Hepatocyte (in vitro differentiated cells): ENCODE results near the gene RPL37A. TPM values are rescaled to one million over a fixed set of nuclear protein-coding genes. Genes with fewer than 3 reads are reported as not detected.

ENCODE experiments used
- DNase-seq: peaks from one replicate; pipeline ENCODE4 v3.0.0-alpha.2; 2016; ENCODE audit warnings: low spot score
- H2AFZ ChIP-seq: fragments of 200-600 bp; sonication (generic); 2 replicates; pipeline ENCODE4 v1.6.0; 2016; ENCODE audit warnings: antibody characterized with exemption, mild to moderate bottlenecking
- H3K27ac ChIP-seq: fragments of 200-600 bp; sonication (generic); 2 replicates; pipeline ENCODE4 v1.5.1; 2016; ENCODE audit warnings: mild to moderate bottlenecking
- H3K27me3 ChIP-seq: fragments of 200-600 bp; sonication (generic); 2 replicates; pipeline ENCODE4 v1.6.1; 2016
- H3K36me3 ChIP-seq: fragments of 200-600 bp; sonication (generic); replicated peaks from 2 replicates; pipeline ENCODE4 v1.5.1; 2016; ENCODE audit warnings: low read depth; ENCODE audit not compliant: insufficient read depth
- H3K4me1 ChIP-seq: fragments of 200-600 bp; sonication (generic); 2 replicates; pipeline ENCODE4 v1.5.1; 2016; ENCODE audit warnings: mild to moderate bottlenecking, moderate library complexity; ENCODE audit not compliant: insufficient read depth
- H3K4me2 ChIP-seq: fragments of 200-600 bp; sonication (generic); 2 replicates; pipeline ENCODE4 v1.6.0; 2016
- H3K4me3 ChIP-seq: fragments of 200-600 bp; sonication (generic); 2 replicates; pipeline ENCODE4 v1.5.1; 2016; ENCODE audit warnings: mild to moderate bottlenecking
- H3K79me2 ChIP-seq: fragments of 200-600 bp; sonication (generic); 2 replicates; pipeline ENCODE4 v1.6.0; 2017; ENCODE audit warnings: mild to moderate bottlenecking
- H3K9me2 ChIP-seq: fragments of 200-600 bp; sonication (generic); replicated peaks from 2 replicates; pipeline ENCODE4 v1.6.0; 2017; ENCODE audit warnings: mild to moderate bottlenecking; ENCODE audit not compliant: insufficient read depth
- H3K9me3 ChIP-seq: fragments of 200-600 bp; sonication (generic); 2 replicates; pipeline ENCODE4 v1.5.1; 2016; ENCODE audit warnings: low read depth, mild to moderate bottlenecking
- H4K20me1 ChIP-seq: fragments of 200-600 bp; sonication (generic); 2 replicates; pipeline ENCODE4 v1.6.0; 2016; ENCODE audit warnings: mild to moderate bottlenecking; ENCODE audit not compliant: insufficient read depth, poor library complexity, severe bottlenecking
- EZH2 ChIP-seq: fragments of 200-600 bp; sonication (generic); IDR thresholded peaks from 2 replicates; pipeline ENCODE4 v1.6.1; 2016; ENCODE audit warnings: antibody characterized with exemption, mild to moderate bottlenecking, borderline replicate concordance
- EZH2phosphoT487 ChIP-seq: fragments of 200-600 bp; sonication (generic); IDR thresholded peaks from one replicate; pipeline ENCODE4 v1.6.1; 2018; ENCODE audit warnings: antibody characterized with exemption, mild to moderate bottlenecking, low read depth, moderate library complexity; ENCODE audit not compliant: unreplicated experiment, severe bottlenecking
- WGBS: methylation state at CpG from one replicate; pipeline ENCODE4 v1.1.6; 2016; ENCODE audit warnings: low lambda C conversion rate; ENCODE audit errors: missing lambda C conversion rate; 5-methylcytosine and 5-hydroxymethylcytosine counted together
- polyA plus RNA-seq: library from polyadenylated mRNA; unstranded; fragments of >200 nt; fragmentation: Nextera tagmentation; extraction: Ambion mirVana; gene quantifications from 2 replicates; pipeline ENCODE4 v1.2.1, GENCODE V29; 2016
- total RNA-seq: library from RNA; depleted of rRNA; stranded (reverse); fragments of >200 nt; gene quantifications from 2 replicates; pipeline ENCODE4 v1.2.3, GENCODE V29; 2014
- TF ChIP-seq, protein P1 (sequence below): fragments of 200-600 bp; sonication (generic); IDR thresholded peaks from 2 replicates; pipeline ENCODE4 v1.5.1; 2016; ENCODE audit warnings: antibody characterized with exemption, mild to moderate bottlenecking; ENCODE audit not compliant: poor library complexity

Gene RPL37A
- total and polyA plus RNA-seq, 2 experiments from 2014 or later = 1,060 to 1,119 TPM

DNA sequence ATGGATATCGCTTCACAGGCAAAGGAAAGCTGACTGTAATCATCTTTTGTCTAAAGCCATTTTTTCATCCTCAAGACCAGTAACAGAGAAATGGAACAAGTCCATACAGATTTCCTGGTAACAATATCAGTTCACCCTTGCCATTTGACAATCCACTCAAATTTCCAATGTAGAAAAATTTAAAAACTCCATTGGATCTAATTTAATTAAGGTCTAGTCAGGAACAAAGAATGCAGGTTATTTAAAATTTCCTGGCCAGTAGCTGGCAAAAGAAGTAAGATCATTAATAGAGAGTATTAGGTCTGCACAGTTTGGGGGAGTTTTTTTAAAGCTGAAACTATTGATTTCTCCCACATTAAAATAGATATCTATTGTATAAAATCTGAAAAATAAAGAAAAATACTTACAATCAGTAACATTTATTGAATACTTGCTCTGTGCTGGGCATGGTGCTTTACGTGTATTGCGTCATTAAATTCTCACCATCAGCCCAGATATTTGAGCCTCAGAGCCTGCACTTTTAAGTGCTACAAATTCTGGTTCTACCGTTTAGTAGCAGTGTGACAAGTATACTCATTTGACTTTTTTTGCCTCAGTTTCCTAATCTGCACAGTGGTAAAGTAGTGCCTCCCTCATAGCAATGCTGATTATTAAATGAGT lies 44.6 kb upstream of the RPL37A start:
- DNase-seq = no peak
- no peaks in the 10 kb centered on the region for H3K9me3 ChIP-seq
- H3K27ac ChIP-seq = no peak overlapping the region
- no peaks in the 10 kb centered on the region for H3K79me2 ChIP-seq
- TF ChIP-seq, protein P1, sequence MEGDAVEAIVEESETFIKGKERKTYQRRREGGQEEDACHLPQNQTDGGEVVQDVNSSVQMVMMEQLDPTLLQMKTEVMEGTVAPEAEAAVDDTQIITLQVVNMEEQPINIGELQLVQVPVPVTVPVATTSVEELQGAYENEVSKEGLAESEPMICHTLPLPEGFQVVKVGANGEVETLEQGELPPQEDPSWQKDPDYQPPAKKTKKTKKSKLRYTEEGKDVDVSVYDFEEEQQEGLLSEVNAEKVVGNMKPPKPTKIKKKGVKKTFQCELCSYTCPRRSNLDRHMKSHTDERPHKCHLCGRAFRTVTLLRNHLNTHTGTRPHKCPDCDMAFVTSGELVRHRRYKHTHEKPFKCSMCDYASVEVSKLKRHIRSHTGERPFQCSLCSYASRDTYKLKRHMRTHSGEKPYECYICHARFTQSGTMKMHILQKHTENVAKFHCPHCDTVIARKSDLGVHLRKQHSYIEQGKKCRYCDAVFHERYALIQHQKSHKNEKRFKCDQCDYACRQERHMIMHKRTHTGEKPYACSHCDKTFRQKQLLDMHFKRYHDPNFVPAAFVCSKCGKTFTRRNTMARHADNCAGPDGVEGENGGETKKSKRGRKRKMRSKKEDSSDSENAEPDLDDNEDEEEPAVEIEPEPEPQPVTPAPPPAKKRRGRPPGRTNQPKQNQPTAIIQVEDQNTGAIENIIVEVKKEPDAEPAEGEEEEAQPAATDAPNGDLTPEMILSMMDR = no peak
- TF ChIP-seq EZH2 = no peak
- no peak for TF ChIP-seq EZH2phosphoT487
- no peak overlapping the region for H2AFZ ChIP-seq
- WGBS = over 99% methylated on average over 4 of the region's 4 CpGs
- no peaks in the 10 kb centered on the region for H3K9me2 ChIP-seq
- H3K4me2 ChIP-seq = no peak overlapping the region
- H3K36me3 ChIP-seq = no peaks in the 10 kb centered on the region
- no peak overlapping the region for H3K4me3 ChIP-seq
- H4K20me1 ChIP-seq = no peaks in the 10 kb centered on the region
- H3K27me3 ChIP-seq = no peaks in the 10 kb centered on the region
- no peaks in the 10 kb centered on the region for H3K4me1 ChIP-seq

DNA sequence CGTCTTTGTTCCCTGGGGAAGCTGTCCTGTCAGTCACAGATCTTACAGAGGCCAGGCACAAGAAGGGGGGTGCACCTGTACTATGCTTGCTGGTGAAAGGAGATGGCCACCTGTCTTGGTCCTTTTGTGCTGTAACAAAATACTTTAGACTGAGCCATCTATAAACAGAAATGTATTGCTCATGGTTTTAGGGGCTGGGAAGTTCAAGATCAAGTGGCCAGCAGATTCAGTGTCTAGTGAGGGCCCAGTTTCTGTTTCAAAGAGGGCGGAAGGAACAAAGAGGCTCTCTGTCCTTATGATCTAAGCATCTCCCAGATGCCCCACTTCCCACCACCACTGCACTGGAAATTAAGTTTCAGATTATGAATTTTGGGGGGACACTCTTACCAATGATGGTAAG lies 35.5 kb upstream of the RPL37A start:
- H3K36me3 ChIP-seq = no peaks in the 10 kb centered on the region
- H3K4me3 ChIP-seq = no peak overlapping the region
- DNase-seq = no peak
- H3K27me3 ChIP-seq = no peaks in the 10 kb centered on the region
- H3K9me2 ChIP-seq = no peaks in the 10 kb centered on the region
- H3K79me2 ChIP-seq = no peaks in the 10 kb centered on the region
- no peaks in the 10 kb centered on the region for H4K20me1 ChIP-seq
- no peaks in the 10 kb centered on the region for H3K4me1 ChIP-seq
- no peaks in the 10 kb centered on the region for H3K9me3 ChIP-seq
- H2AFZ ChIP-seq = no peak overlapping the region
- TF ChIP-seq EZH2 = no peak
- no peak overlapping the region for H3K27ac ChIP-seq
- WGBS = 93% methylated on average over 2 of the region's 2 CpGs
- H3K4me2 ChIP-seq = no peak overlapping the region

DNA sequence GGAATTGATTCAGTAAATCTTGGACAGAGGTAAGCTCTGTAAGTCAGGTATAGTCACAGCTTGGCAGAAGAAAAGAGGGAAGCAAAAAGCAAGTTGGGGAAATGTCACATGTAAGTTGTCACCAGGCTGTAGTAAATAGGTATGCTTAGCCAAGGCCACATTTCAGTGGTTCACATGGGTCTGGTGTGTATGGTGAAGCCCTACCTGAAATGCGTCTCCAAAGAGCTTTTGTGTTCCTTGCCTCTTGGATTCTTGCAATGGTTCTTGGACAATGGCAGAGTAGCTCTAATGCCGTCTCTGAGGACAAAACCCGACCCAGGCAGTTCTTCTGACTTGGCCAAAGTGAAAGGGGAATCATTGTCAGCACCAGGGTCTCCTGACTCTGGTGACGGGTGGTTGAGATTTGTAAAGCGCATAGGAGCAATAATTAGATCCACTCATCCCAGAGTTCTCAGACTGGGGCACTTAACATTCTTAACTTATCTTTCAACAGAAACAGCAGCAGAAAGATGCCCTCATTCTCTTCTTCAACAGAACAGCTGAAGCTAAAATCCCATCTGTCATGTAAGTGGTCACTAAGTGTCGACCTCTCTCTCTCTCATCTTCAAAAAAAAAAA lies 34.4 kb upstream of the RPL37A start:
- H3K27ac ChIP-seq = no peak overlapping the region
- no peak overlapping the region for H2AFZ ChIP-seq
- no peaks in the 10 kb centered on the region for H4K20me1 ChIP-seq
- H3K9me2 ChIP-seq = no peaks in the 10 kb centered on the region
- H3K79me2 ChIP-seq = no peaks in the 10 kb centered on the region
- no peak overlapping the region for H3K4me2 ChIP-seq
- H3K36me3 ChIP-seq = no peaks in the 10 kb centered on the region
- H3K4me3 ChIP-seq = no peak overlapping the region
- no peaks in the 10 kb centered on the region for H3K27me3 ChIP-seq
- no peak for DNase-seq
- WGBS = 72% methylated on average over 6 of the region's 6 CpGs
- TF ChIP-seq, protein P1 = no peak
- TF ChIP-seq EZH2 (no peak), EZH2phosphoT487 (no peak)
- no peaks in the 10 kb centered on the region for H3K9me3 ChIP-seq
- no peaks in the 10 kb centered on the region for H3K4me1 ChIP-seq

DNA sequence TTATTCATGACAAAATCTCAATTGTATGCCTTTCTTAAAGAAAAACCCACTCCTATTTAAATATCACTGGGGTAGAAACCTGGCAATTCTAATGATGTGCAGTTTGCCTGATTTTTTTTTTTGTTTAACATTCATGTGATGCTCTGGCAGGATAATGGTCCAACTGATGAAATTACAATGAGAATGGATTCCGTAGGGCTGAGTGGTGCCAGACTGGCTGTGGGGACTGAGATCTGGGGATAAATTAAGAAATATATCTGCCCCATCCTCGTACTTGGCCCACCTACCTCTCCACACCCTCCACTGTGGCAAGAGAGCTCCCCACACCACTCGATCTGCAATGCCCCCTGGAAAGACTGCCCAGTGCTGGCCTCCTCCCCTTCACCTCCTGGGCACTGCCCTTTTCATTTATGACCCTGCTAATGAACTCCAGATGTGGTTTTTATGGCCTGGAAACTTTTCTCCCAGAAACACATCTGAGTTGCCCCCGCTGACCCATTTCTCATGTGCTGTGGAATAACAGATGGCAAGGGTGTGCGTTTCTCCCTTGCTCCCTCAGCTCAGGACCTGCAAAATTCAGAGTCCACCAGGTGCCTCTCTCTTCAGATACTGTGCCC lies 33.0 kb upstream of the RPL37A start:
- TF ChIP-seq EZH2 = no peak
- TF ChIP-seq, protein P1 = no peak
- TF ChIP-seq EZH2phosphoT487 = no peak

More for the DNA sequence above, 33.0 kb upstream of the RPL37A start:
- Histone ChIP-seq H3K4me2 (no peak overlapping the region), H3K27me3 (no peaks in the 10 kb centered on the region), H2AFZ (no peak overlapping the region), H3K27ac (no peak overlapping the region), H4K20me1 (no peaks in the 10 kb centered on the region), H3K9me2 (no peaks in the 10 kb centered on the region), H3K4me1 (no peaks in the 10 kb centered on the region), H3K4me3 (no peak overlapping the region), H3K36me3 (no peaks in the 10 kb centered on the region), H3K9me3 (no peaks in the 10 kb centered on the region), H3K79me2 (no peaks in the 10 kb centered on the region)
- DNase-seq = no peak
- 54% methylated on average over 5 of the region's 5 CpGs for WGBS
